ENCODE measurements around the gene F13B. TPM values are rescaled to one million over a fixed set of nuclear protein-coding genes. Genes with fewer than 3 reads are reported as not detected.

F13B gene
- total RNA-seq, result not detected in 2 replicates

GRCh38 chr1:197066719-197067456, at the start of gene F13B:
F13B (minus strand) TSS chr1:197067260; CDS start chr1:197067223, 37 bp downstream.
- H3K4me3 Mint-ChIP-seq, result no peak within 1 kb of the TSS
- POLR2A ChIA-PET, result no interaction called here
- DNase-seq (no peak), ATAC-seq (ENCODE audit: low read depth) (no peak)
- no peaks in the 10 kb centered on the region for H3K27me3 Mint-ChIP-seq
- no peaks in the 10 kb centered on the region for H3K4me1 Mint-ChIP-seq
- intact Hi-C loops (cut with micrococcal nuclease), result no loop called here
- H3K9me3 Mint-ChIP-seq, result peaks cover 4% of the 10 kb centered on the region
- TF ChIP-seq CTCF (IDR thresholded peaks at IDR 0.05), result no peak
- CTCF ChIA-PET, result no interaction called here
- no peaks in the 10 kb centered on the region for H3K36me3 Mint-ChIP-seq (ENCODE audit: low read depth)
- no peak within 1 kb of the TSS for H3K27ac Mint-ChIP-seq

GRCh38 chr1:197116156-197116555, 49.1 kb upstream of the F13B start:
- POLR2A ChIA-PET, result no interaction called here
- TF ChIP-seq CTCF (IDR thresholded peaks at IDR 0.05), result no peak
- Mint-ChIP-seq H3K27me3 (no peaks in the 10 kb centered on the region), H3K9me3 (peaks cover 3% of the 10 kb centered on the region), H3K27ac (no peak overlapping the region), H3K4me1 (no peaks in the 10 kb centered on the region), H3K4me3 (no peak overlapping the region), H3K36me3 (ENCODE audit: low read depth) (no peaks in the 10 kb centered on the region)
- intact Hi-C loops (cut with micrococcal nuclease), result no loop called here
- ATAC-seq (ENCODE audit: low read depth), result no peak
- DNase-seq, result no peak
- CTCF ChIA-PET, result no interaction called here

- Mint-ChIP-seq H3K27ac (no peak overlapping the region), H3K27me3 (no peaks in the 10 kb centered on the region), H3K4me1 (no peaks in the 10 kb centered on the region), H3K4me3 (no peak overlapping the region), H3K9me3 (no peaks in the 10 kb centered on the region), H3K36me3 (ENCODE audit: low read depth) (no peaks in the 10 kb centered on the region)
- no peak for ATAC-seq (ENCODE audit: low read depth)
- intact Hi-C loops (cut with micrococcal nuclease), result no loop called here
- CTCF ChIA-PET, result no interaction called here
- POLR2A ChIA-PET, result no interaction called here
- DNase-seq, result no peak
- TF ChIP-seq CTCF (IDR thresholded peaks at IDR 0.05), result no peak
Measured at GRCh38 chr1:197106869-197107268, 39.8 kb upstream of the F13B start.

- CTCF ChIA-PET, result no interaction called here
- H3K36me3 Mint-ChIP-seq (ENCODE audit: low read depth), result no peaks in the 10 kb centered on the region
- POLR2A ChIA-PET, result no interaction called here
- TF ChIP-seq CTCF (IDR thresholded peaks at IDR 0.05), result no peak
- ATAC-seq (ENCODE audit: low read depth) (no peak), DNase-seq (no peak)
- no peaks in the 10 kb centered on the region for H3K9me3 Mint-ChIP-seq
- H3K27me3 Mint-ChIP-seq, result no peaks in the 10 kb centered on the region
- H3K4me1 Mint-ChIP-seq, result no peaks in the 10 kb centered on the region
- no peak overlapping the region for H3K27ac Mint-ChIP-seq
- intact Hi-C loops (cut with micrococcal nuclease), result no loop called here
- no peak overlapping the region for H3K4me3 Mint-ChIP-seq
Measured at GRCh38 chr1:197103300-197103699, 36.2 kb upstream of the F13B start.

GRCh38 chr1:197101978-197102377, 34.9 kb upstream of the F13B start:
- CTCF ChIA-PET, result no interaction called here
- Mint-ChIP-seq H3K27me3 (no peaks in the 10 kb centered on the region), H3K4me3 (no peak overlapping the region), H3K4me1 (no peaks in the 10 kb centered on the region), H3K9me3 (no peaks in the 10 kb centered on the region), H3K36me3 (ENCODE audit: low read depth) (no peaks in the 10 kb centered on the region), H3K27ac (no peak overlapping the region)
- no peak for ATAC-seq (ENCODE audit: low read depth)
- DNase-seq, result no peak
- intact Hi-C loops (cut with micrococcal nuclease), result no loop called here
- TF ChIP-seq CTCF (IDR thresholded peaks at IDR 0.05), result no peak
- POLR2A ChIA-PET, result no interaction called here
